AML-193 (cell line): ENCODE results near the gene CHRNG.

ENCODE experiments used
- DNase-seq, 2 experiments: peaks; one replicate each; lab custom pipeline; 2025; lab: John Stamatoyannopoulos, UW

Gene CHRNG

DNA sequence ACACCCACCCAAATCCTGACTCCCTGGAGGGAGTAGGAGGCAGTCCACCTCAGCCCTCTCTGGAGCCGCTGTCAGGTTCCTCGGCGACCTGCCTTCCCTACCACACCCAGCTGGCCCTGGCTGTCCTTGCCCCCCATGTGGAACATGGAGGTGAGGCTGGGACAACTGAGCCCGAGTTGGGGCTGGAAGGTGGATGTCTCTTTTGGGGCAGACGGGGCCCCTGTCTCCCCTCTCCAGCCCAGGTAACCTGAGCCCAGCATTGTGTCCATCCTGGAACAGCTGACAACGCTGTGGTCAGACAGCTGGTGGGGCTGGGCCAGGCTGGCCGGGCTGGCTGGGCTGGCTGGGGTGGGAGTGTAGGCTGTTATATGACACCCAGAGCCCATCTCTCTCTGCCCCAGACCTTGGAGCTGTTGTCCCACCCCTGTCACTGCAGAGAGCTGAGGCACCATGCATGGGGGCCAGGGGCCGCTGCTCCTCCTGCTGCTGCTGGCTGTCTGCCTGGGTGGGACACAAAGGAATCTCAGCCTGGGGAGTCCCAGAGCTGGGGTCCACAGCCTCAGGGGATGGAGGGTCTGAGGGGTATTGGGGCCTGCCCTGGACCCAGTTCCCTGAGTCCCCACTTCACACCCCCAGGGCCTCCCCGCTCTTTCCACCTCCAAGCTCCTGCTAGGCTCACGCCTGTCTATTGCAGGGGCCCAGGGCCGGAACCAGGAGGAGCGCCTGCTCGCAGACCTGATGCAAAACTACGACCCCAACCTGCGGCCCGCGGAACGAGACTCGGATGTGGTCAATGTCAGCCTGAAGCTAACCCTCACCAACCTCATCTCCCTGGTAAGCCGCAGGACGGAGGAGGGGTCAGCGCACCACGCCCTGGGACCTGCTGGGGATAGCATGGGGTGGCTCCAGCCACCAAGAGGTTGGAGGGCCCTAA lies at the start of gene CHRNG:
Gene CHRNG (plus strand): TSS at position 395 of the 934 bp plus-strand sequence. CDS start 56 bp downstream, at position 451.
- DNase-seq: no peak

GRCh38 chr2:232490221-232491138 lies 49.0 kb upstream of the CHRNG start:
- DNase-seq: no peak

DNA sequence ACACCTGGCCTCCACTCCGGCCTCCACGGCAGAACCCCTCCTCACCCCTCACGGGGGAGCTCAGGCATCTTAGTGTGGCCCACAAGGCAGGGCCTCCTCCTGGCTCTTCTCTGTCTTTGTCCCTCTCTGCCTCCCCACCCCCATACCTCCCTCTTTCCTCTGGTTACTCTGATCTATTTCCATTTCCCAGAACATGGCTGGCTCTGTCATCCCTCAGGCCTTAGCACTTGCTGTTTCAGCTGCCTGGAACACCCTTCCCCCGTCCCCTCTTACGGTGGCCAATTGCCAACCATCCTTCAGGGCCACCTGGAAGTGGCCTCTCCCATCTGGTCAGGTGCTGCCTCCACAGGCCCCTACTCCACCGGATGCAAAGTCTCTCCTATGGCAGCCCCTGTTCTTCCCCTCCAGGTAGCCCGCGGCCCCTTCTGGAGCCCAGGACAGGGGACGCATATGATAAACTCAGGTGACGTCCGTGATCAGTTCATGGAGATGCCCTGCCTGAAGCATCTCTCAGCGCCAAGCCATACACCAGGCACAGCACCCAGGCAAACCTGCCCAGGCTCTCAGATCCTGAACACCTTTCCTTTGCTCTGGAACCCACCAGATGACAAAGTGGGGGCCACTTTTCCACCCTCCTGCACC lies 48.2 kb upstream of the CHRNG start:
- DNase-seq: no peak

DNA sequence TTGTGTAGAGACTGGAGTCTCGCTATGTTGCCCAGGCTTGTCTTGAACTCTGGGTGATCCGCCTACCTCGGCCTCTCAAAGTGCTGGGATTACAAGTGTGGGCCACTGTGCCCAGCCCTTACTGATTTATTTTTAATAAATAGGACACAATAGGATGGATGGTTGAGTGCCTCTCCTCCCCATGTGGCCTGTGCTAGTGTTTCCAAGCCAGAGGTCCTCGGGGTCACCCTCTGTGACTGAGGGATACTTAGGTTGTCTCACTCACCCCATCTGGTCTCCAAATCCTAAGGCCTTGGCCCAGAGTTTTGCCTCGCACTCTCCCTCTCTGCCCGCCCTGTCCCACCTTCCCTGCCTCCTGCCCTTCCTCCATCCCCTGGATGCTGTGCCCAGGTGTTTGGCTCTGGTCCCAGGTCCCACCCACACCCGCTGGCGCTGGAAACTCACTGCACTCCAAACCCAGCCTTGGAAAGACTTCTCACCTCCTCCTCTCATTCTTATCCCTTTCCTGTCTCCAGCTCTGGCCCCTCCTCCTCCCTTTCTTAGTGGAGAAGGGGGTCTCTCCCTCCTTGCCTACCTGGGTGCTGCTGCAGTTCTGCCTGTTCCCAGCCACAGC lies 47.1 kb upstream of the CHRNG start:
- DNase-seq: no peak

DNA sequence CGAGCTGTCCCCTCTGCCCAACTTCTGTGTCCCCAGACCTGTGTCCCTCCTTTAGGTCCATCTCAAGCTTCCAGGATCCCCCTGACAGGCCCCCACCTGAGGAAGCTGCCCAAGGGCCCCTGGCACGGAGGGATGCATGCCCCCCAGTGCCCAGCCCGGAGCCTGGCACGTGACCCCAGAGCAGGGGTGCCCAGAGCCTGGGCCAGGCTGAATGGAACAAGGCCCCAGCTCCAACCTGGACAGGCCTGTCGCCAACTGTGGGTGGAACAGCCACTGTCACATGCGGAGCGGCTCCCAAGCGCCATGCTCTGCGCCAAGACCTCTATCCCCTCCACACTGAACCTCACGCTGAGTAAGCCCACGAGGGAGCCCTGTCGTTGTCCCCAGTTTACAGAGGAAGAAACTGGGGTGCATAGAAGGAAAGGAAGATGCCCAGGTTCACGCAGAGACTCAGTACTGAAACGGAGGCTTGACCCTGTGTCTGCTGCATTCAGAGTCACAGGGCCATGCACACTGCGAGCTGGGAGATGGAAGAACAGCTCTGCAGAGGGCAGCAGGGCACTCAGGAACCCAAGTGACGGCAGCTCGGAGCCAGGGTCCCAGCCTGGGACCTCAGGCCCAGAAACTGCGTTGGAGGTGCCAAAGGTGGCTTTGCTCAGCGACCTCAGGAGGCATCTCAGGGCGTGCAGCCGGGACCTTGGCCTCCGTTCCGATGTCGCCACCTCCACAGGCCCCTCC lies 46.4 kb upstream of the CHRNG start:
- no peak for DNase-seq

DNA sequence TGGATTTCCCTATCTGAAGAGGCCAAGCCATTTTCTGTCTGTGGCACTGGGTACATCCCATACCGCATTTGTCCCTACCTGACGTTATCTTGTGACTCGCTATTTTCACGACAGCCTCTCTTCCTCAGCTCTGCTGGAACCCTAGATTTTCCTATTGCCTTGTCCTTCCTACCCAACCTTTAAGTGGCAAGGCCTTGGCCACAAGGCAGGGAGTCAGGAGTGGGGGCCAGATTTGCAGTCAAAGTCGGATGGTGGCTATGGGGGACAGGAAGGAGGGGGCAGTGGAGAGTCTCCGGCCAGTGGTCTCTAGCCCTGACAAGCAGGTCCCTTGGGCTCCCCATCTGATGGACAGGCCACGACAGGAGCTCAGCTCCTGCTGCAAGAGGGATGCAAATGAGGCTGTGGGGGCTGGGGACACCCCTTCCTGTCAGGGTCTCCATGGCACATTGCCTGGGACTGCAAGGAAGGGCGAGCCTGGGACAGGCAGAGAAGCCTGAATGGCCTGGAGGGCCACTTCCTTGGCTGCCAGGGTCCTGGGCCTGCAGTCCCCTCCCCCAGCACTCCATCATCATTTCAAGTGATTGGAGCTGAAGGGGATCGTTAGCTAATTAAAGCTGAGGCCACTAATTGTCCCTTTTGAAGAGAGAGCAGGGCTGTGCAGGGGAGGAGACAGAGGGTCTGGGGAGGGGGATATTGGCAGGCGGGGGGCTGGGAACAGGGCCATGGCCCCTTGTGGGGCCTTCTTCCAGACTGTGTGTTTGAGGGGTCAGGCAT lies 45.6 kb upstream of the CHRNG start:
- DNase-seq: no peak

DNA sequence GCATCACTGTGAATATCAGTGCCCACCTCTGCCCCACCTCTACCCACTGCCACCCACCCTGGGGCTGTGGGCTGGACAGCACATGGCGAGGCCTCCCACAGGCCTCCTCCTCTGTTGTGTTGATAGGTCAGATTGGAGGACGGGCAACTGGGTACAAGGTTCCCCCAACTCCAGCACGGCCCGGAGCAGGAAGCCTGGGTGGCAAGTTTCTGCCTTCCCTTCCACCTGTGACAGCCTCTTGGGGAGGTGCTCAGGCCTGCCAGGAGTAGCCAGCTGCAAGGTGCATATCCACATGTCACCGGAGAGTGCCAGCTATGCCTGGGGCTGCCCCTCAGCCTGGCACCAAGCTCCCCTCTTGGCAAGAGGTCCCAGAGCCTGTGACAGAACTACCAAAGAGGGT lies 45.0 kb upstream of the CHRNG start:
- no peak for DNase-seq

DNA sequence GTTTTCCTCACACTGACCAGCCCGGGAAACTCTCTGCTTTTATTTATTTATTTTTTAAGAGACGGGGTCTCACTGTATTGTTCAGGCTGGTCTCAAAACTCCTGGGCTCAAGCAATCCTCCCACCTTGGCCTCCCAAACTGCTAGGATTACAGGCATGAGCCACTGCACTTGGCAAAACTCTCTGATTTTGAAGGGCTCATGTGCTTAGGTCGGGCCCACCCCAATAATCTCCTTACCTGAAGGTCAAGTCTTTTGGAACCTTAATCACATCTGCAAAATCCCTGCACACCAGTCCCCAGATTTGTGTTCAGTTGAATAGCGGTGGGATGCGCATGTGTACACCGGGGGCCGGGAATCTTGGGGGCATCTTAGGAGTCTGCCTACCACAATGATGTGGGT lies 44.2 kb upstream of the CHRNG start:
- DNase-seq: no peak

DNA sequence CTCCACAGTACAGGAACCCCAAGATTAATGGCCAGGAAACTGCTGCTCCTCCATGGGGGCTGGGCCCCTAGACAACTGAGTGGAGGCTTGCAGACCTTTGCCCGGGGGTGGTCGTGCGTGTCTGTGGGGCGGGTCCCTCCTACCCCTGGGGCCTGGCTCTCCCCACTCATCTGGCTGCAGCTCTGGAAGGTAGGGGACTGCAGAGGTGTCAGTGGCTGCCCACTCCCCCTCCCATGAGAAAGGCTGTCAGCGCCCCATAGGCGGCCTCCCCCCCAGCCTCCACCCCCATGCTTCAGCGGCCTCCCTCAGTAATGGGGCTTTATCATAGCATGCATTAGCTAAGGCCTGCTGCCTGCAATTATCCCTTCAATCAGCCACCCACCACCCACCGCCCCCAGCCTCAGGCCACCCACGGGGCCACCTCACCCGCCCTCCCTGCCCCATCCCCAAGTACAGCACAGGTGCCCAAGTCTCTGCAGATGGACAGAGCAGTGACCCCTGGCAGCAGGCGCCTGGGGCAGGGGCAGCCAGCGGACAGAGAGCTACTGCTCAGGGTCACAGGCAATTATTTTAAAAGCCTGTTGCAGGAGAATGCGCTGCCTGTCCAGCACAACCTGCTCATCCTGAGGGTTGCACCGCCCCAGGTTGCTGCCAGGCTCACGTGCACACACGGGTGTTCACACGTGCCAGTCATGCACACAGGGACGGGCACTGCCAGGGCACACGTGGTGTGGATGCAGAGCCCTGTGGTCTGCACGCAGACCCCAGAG lies 42.8 kb upstream of the CHRNG start:
- DNase-seq: no peak

DNA sequence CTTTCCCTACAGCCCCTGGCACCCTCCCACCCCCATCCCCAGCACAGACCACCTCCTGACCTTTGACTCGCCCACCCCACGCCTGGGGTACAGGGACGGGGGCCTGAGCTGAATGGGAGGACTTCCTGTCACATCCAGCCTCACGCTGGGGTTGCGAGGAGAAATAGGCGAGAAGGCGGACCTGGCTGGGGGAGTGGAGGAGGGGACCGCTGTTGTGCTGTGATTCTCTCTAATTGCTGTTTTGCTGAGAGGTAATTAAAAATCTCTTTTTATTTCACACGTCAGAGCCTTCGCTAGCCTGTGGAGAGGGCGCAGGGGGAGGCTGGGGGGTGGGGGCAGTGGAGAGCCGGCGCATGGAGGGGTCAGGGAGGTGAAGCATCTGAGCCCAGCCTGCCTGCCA lies 42.1 kb upstream of the CHRNG start:
- no peak for DNase-seq

- no peak for DNase-seq
These were observed 41.0 kb upstream of the CHRNG start for GRCh38 chr2:232498452-232498851.

- no peak for DNase-seq
These were observed 38.1 kb upstream of the CHRNG start for GRCh38 chr2:232501331-232501771.

DNA sequence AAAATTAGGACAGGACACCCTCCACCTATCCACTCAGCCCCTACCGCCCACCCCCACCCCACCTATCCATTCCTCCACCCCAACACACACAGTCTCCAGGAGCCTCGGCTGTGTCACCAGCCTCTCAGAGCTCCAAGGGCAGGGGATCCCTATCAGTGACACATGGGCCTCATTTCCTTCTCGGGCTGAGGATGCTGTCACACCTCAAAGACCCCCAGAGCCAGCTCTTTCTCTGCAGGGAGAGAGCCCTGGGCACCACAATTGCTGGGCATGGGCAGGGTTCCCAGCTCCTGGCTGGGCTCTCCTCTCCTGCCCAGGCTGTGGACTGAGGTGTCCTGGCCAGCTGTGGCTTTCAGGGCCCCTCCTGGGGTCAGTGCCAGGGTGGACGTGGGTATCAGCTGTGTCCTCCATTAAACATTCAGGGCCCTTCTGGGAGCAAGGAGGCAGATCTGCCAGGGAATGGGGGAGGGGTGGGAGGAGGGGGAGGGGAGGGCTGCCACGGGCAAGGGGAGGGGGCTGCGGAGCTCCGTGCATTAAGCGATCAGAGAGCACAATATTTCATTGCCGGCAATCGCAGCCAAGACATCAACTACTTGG lies 37.6 kb upstream of the CHRNG start:
- DNase-seq: no peak

DNA sequence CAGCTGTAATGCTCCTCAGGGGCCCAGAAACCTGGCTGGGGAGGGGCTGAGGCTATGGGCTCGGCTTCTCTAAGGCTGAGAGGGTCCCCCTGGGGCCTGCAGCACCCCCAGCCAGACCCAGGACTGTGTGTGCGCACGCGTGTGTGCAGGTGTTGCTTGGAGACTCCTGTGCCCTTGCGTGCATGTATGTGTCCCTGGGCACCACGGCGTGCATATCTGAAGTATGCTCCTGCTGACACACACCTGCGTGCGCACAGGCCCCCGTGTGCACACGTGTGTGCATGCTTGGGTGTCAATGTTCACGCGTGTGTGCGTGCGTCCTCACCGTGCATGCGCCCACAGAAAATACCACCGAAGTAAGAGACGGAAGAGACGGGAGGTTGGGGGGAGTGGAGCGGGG lies 37.0 kb upstream of the CHRNG start:
- DNase-seq: no peak

- DNase-seq: no peak
These were observed 36.3 kb upstream of the CHRNG start for GRCh38 chr2:232502911-232503808.

GRCh38 chr2:232503809-232504323 lies 35.6 kb upstream of the CHRNG start:
- DNase-seq: no peak

- no peak for DNase-seq
These were observed 35.1 kb upstream of the CHRNG start for GRCh38 chr2:232504438-232504837.

GRCh38 chr2:232505856-232506255 lies 33.6 kb upstream of the CHRNG start:
- DNase-seq: no peak
